Endothelial cell of umbilical vein (primary cell): ENCODE results near the gene SEMA4F. TPM values are rescaled to one million over a fixed set of nuclear protein-coding genes. Genes with fewer than 3 reads are reported as not detected.

ENCODE experiments used
- BruUV-seq: library from RNA; stranded (reverse); fragments of 400-500 nt; replicated peaks from 2 replicates; lab custom pipeline; 2021; lab: Mats Ljungman, UMichigan
- CTCF ChIA-PET: fragments of 300-600, 350-600 bp; sonication (Branson Sonifier 250); formaldehyde crosslinking; loops from one replicate; lab custom pipeline; 2021; ENCODE audit warnings: antibody characterized with exemption, inconsistent platforms; lab: Charles Lee
- POLR2A ChIA-PET: fragments of 300-600, 350-600 bp; sonication (Branson Sonifier 250); formaldehyde crosslinking; loops from one replicate; lab custom pipeline; 2021; ENCODE audit warnings: antibody characterized with exemption, inconsistent platforms; lab: Charles Lee
- DNase-seq: peaks from one replicate; pipeline ENCODE4 v3.0.0-alpha.2; 2011; ENCODE audit warnings: low read depth, low spot score
- FAIRE-seq: peaks from 2 replicates; lab custom pipeline; 2011; peaks lifted over from hg19 to GRCh38; lab: Jason Lieb, UNC
- H2AFZ ChIP-seq: 2 replicates; pipeline ENCODE4 v1.6.0; 2012; ENCODE audit warnings: low read depth, low read length, control low read depth, inconsistent platforms
- H3K27ac ChIP-seq: 2 replicates; pipeline ENCODE4 v1.5.1; 2011; ENCODE audit warnings: low read depth, mild to moderate bottlenecking, control low read depth, low read length, moderate library complexity; ENCODE audit not compliant: insufficient read depth
- H3K27me3 ChIP-seq, 2 experiments: 2 replicates each; pipeline versions ENCODE4 v1.6.0 to v1.6.1; 2011; ENCODE audit warnings: low read length in 2 of 2, mixed read lengths in 1 of 2; ENCODE audit not compliant: control insufficient read depth in 2 of 2, insufficient read depth in 2 of 2
- H3K36me3 ChIP-seq, 2 experiments: 2 replicates in 1 of 2; 3 replicates in 1 of 2; pipeline ENCODE4 v1.5.1; 2011; ENCODE audit warnings: low read length in 2 of 2, mild to moderate bottlenecking in 1 of 2, moderate library complexity in 1 of 2; ENCODE audit not compliant: control insufficient read depth in 2 of 2, insufficient read depth in 2 of 2; ENCODE audit errors: extremely low read depth in 1 of 2
- H3K4me1 ChIP-seq: 3 replicates; pipeline ENCODE4 v1.5.1; 2011; ENCODE audit warnings: mild to moderate bottlenecking, low read length; ENCODE audit not compliant: control insufficient read depth, insufficient read depth; ENCODE audit errors: extremely low read depth
- H3K4me2 ChIP-seq: 2 replicates; pipeline ENCODE4 v1.6.1; 2011; ENCODE audit warnings: low read length, control low read depth, mixed read lengths; ENCODE audit not compliant: insufficient read depth
- H3K4me3 ChIP-seq, 3 experiments: fragments of 200-600 bp in 1 of 3; sonication (generic), shearing (Covaris generic) in 1 of 3; replicated peaks in 1 of 3; 2 replicates each; pipeline ENCODE4 v1.5.1; 2011 to 2016; ENCODE audit warnings: control low read depth in 3 of 3, low read length in 3 of 3, mild to moderate bottlenecking in 2 of 3, inconsistent platforms in 1 of 3, low read depth in 1 of 3, moderate library complexity in 1 of 3; ENCODE audit not compliant: insufficient read depth in 1 of 3
- H3K79me2 ChIP-seq: 2 replicates; pipeline ENCODE4 v1.6.0; 2012; ENCODE audit warnings: low read length, inconsistent platforms; ENCODE audit not compliant: control insufficient read depth, insufficient read depth
- H3K9ac ChIP-seq: replicated peaks from 2 replicates; pipeline ENCODE3; 2011; ENCODE audit warnings: low read length, control low read depth; ENCODE audit not compliant: insufficient read depth; ENCODE audit errors: extremely low read depth
- H3K9me1 ChIP-seq: replicated peaks from 3 replicates; pipeline ENCODE4 v1.6.0; 2011; ENCODE audit warnings: mild to moderate bottlenecking, low read length; ENCODE audit not compliant: control insufficient read depth, insufficient read depth; ENCODE audit errors: extremely low read depth
- H3K9me3 ChIP-seq: replicated peaks from 2 replicates; pipeline ENCODE4 v1.5.1; 2012; ENCODE audit warnings: low read length, inconsistent platforms; ENCODE audit not compliant: control insufficient read depth, insufficient read depth
- H4K20me1 ChIP-seq: replicated peaks from 2 replicates; pipeline ENCODE3; 2011; ENCODE audit warnings: mild to moderate bottlenecking, low read length; ENCODE audit not compliant: control insufficient read depth, insufficient read depth; ENCODE audit errors: extremely low read depth
- EZH2 ChIP-seq: IDR thresholded peaks from 2 replicates; pipeline ENCODE4 v1.6.1; 2012; ENCODE audit warnings: borderline replicate concordance, low read depth, mild to moderate bottlenecking, moderate library complexity, low read length, inconsistent platforms; ENCODE audit not compliant: severe bottlenecking
- GATA2 ChIP-seq: IDR thresholded peaks from 2 replicates; pipeline ENCODE4 v1.7.0; 2011; ENCODE audit warnings: low read depth, mild to moderate bottlenecking, moderate library complexity, mixed read lengths, low read length; ENCODE audit not compliant: insufficient read length, insufficient read depth
- JUN ChIP-seq: IDR thresholded peaks from 2 replicates; pipeline ENCODE4 v1.6.1; 2011; ENCODE audit warnings: borderline replicate concordance, low read depth; ENCODE audit not compliant: insufficient read length, insufficient read depth
- MYC ChIP-seq: IDR thresholded peaks from one replicate; pipeline ENCODE4 v1.6.1; 2011; ENCODE audit warnings: mild to moderate bottlenecking, low read depth, low read length
- POLR2A ChIP-seq: IDR thresholded peaks from 2 replicates; pipeline ENCODE4 v1.6.1; 2012; ENCODE audit warnings: low read depth, mild to moderate bottlenecking, control low read depth, low read length
- POLR2AphosphoS5 ChIP-seq: IDR thresholded peaks from 2 replicates; pipeline ENCODE4 v1.6.1; 2012; ENCODE audit warnings: low read depth, mild to moderate bottlenecking, control low read depth, low read length, moderate library complexity; ENCODE audit not compliant: insufficient read depth
- dilution Hi-C: fragments of 300-500 bp; cut with MboI; formaldehyde crosslinking; loops from one replicate; pipeline ENCODE4 v1.15.0; 2019; ENCODE audit warnings: low sequenced_read_pairs; ENCODE audit not compliant: extremely low pct_ligation_motif_present
- intact Hi-C: fragments of 100-400 bp; cut with micrococcal nuclease; formaldehyde crosslinking; loops from one replicate; pipeline ENCODE4 v1.10.0; 2022
- polyA plus RNA-seq, 4 experiments: library from polyadenylated mRNA; depleted of rRNA in 3 of 4; stranded (reverse) in 3 of 4; unstranded in 1 of 4; fragments of >200 nt; gene quantifications; 2 replicates each; pipeline versions ENCODE4 v1.2.1 to v1.2.3, GENCODE V29; 2011 to 2012; ENCODE audit warnings: missing spikeins in 1 of 4
- total RNA-seq: library from RNA; stranded (reverse); gene quantifications from 2 replicates; pipeline ENCODE4 v1.2.3, GENCODE V29; 2021
- TF ChIP-seq, protein P1 (sequence below): IDR thresholded peaks from 2 replicates; pipeline ENCODE4 v1.6.1; 2011; ENCODE audit not compliant: insufficient read depth, insufficient read length
- TF ChIP-seq, protein P2 (sequence below), 2 donors: IDR thresholded peaks; 1 replicate in 1 of 2; 2 replicates in 1 of 2; pipeline ENCODE4 v1.5.1; 2011; ENCODE audit warnings: low read length in 2 of 2, mild to moderate bottlenecking in 2 of 2, moderate library complexity in 2 of 2, control low read depth in 1 of 2, inconsistent platforms in 1 of 2, low read depth in 1 of 2; ENCODE audit not compliant: insufficient read depth in 1 of 2; ENCODE audit errors: extremely low read depth in 1 of 2

The SEMA4F gene
- total and polyA plus RNA-seq, 2 donors (not counting 3 experiments of a cell fraction or from before 2014, with no cell fraction given), result 5.3 to 6.0 TPM

DNA sequence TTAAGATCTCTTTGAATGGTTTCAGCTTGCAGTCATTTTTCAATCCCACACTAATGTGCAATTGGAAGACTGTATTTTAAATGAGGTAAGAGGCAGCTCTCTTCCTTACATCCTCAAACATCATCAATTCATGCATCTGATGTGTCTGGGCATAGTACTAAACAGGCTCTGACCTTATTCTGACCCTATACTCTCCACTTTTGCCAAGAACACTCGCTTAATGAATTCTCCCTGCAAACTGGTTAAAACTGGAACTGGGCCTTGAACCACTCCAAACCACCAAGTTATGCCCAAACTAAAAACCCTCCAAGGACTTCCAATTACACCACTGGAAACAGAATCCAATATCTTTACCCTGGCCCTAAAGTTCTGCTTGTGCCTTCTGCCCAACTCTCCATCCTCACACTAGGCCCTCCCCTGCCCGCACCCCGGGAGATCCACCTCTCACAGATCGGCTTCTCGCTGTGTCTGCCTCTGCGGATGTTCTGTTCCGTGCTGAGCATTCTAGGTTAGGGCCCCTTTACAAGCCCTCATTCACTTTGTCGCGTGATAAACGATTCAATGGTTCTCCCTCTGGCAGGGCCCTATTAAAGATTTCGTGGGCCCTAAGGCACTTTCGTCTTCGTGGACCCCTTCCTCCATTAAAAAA, 7.1 kb upstream of the SEMA4F start:
- no peak for DNase-seq
- H4K20me1 ChIP-seq, result no peaks in the 10 kb centered on the region

DNA sequence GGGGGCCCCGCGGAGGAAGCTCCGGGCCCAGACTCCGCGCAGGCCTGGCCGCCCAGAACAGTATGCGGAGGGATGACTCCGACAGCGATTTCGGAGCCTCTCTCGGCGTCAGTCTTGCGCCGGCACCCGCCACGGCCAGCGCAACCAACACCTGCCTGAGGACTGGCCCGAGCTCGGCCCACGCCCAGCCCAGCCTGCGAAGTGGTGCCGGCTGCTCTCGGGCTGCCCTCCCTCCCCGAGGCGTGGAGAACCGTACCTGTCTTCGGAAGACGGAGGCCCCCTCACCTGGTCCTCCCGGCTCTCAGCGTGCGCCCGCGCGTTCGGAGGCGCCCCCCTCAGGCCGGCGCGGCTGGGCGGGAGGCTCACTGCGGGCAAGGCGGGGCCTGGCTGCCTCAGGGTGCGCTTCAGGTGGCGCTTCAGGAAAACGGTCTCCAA, 6.0 kb upstream of the SEMA4F start, which contains the start of gene M1AP:
M1AP (minus strand) TSS at position 322 of the 435 bp plus-strand sequence. CDS start 8,055 bp downstream, outside the sequence.
- dilution Hi-C loops, result no loop called here
- Histone ChIP-seq H3K9me3 (no peaks in the 10 kb centered on the region), H3K4me1 (no peaks in the 10 kb centered on the region), H3K36me3 (no peaks in the 10 kb centered on the region), H4K20me1 (no peaks in the 10 kb centered on the region), H3K4me3 (peak within 1 kb of the TSS in 1 of 3 experiments; percentile 29), H3K79me2 (no peaks in the 10 kb centered on the region), H3K4me2 (peak within 1 kb of the TSS; percentile 55), H2AFZ (peak within 1 kb of the TSS; percentile 62), H3K9me1 (no peaks in the 10 kb centered on the region), H3K9ac (no peak within 1 kb of the TSS), H3K27ac (no peak within 1 kb of the TSS), H3K27me3 (peaks cover 6 to 23% of the 10 kb centered on the region in 2 experiments)
- intact Hi-C loops, result no loop called here
- TF ChIP-seq GATA2 (no peak), EZH2 (peak; percentile 33), JUN (no peak), POLR2A (no peak), POLR2AphosphoS5 (no peak), MYC (no peak)
- TF ChIP-seq, protein P1, sequence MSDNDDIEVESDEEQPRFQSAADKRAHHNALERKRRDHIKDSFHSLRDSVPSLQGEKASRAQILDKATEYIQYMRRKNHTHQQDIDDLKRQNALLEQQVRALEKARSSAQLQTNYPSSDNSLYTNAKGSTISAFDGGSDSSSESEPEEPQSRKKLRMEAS, result no peak
- TF ChIP-seq, protein P2, sequence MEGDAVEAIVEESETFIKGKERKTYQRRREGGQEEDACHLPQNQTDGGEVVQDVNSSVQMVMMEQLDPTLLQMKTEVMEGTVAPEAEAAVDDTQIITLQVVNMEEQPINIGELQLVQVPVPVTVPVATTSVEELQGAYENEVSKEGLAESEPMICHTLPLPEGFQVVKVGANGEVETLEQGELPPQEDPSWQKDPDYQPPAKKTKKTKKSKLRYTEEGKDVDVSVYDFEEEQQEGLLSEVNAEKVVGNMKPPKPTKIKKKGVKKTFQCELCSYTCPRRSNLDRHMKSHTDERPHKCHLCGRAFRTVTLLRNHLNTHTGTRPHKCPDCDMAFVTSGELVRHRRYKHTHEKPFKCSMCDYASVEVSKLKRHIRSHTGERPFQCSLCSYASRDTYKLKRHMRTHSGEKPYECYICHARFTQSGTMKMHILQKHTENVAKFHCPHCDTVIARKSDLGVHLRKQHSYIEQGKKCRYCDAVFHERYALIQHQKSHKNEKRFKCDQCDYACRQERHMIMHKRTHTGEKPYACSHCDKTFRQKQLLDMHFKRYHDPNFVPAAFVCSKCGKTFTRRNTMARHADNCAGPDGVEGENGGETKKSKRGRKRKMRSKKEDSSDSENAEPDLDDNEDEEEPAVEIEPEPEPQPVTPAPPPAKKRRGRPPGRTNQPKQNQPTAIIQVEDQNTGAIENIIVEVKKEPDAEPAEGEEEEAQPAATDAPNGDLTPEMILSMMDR (IDR thresholded peaks at IDR 0.05; ENCODE audit: extremely low read depth in 1 of 2, insufficient read depth in 1 of 2, low read depth in 1 of 2, low read length in 2 of 2), result peak; percentile 31 to 36
- DNase-seq (no peak), FAIRE-seq (no peak)
- no TSS peak for BruUV-seq
- ChIA-PET CTCF (no interaction called here), POLR2A (no interaction called here)

More for the DNA sequence above, 7.1 kb upstream of the SEMA4F start:
- intact Hi-C loops (no loop called here), dilution Hi-C loops (no loop called here)
- H3K27ac ChIP-seq, result no peak overlapping the region
- H3K36me3 ChIP-seq, result no peaks in the 10 kb centered on the region
- no peak overlapping the region for H3K9ac ChIP-seq
- H3K9me1 ChIP-seq, result no peaks in the 10 kb centered on the region
- no peak overlapping the region for H2AFZ ChIP-seq
- H3K9me3 ChIP-seq, result no peaks in the 10 kb centered on the region
- ChIA-PET CTCF (no interaction called here), POLR2A (no interaction called here)
- H3K4me1 ChIP-seq, result no peaks in the 10 kb centered on the region
- H3K27me3 ChIP-seq, result peaks cover 6 to 23% of the 10 kb centered on the region in 2 experiments
- no peak overlapping the region for H3K4me3 ChIP-seq
- no peak for TF ChIP-seq POLR2A
- no peak for TF ChIP-seq POLR2AphosphoS5
- no peak for TF ChIP-seq JUN
- no peak overlapping the region for H3K4me2 ChIP-seq
- no peaks in the 10 kb centered on the region for H3K79me2 ChIP-seq
- FAIRE-seq, result no peak
- BruUV-seq, result no TSS peak
